Measurements from ENCODE around the gene LOXL1.

- TF ChIP-seq CTCF (conservative IDR thresholded peaks at IDR 0.05; ENCODE audit: low read length): no peak
- TF ChIP-seq EZH2phosphoT487 (IDR thresholded peaks at IDR 0.05; ENCODE audit: borderline replicate concordance, low read depth, low read length): no peak
Measured at GRCh38 chr15:73881579-73882320, 44.5 kb upstream of the LOXL1 start.
